Measurements from ENCODE around the gene CCDC39.

Gene CCDC39

GRCh38 chr3:180580934-180581333, 98.4 kb downstream of the CCDC39 start:
- TF ChIP-seq CTCF (conservative IDR thresholded peaks at IDR 0.05; ENCODE audit: low read length), result no peak
- no peak for DNase-seq (ENCODE audit: low read depth)

DNA sequence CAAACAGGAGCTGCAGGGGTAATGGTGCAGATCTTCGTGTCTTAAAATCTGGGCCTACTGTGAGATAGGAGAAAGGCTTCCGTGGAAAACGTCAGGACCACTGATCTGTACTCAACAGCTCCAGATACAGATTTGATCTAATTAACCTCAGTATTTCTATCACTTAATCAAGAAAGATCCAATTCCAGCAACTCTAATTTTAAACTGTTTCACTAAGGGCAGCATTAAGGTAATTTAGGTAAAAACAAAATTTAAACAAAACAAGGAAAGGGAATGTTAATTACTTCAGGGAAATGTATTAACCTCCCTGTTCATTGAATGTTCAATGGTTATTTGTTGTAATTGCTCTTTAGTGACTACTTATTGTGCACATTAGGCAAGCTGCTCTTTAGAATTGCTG, 103.7 kb downstream of the CCDC39 start:
- no peak for DNase-seq (ENCODE audit: low read depth)
- no peak overlapping the region for H3K4me3 ChIP-seq (ENCODE audit: low read length)
- TF ChIP-seq CTCF (conservative IDR thresholded peaks at IDR 0.05; ENCODE audit: low read length), result no peak

More at GRCh38 chr3:180580934-180581333, 98.4 kb downstream of the CCDC39 start:
- H3K4me3 ChIP-seq (ENCODE audit: low read length), result no peak overlapping the region

- no peak overlapping the region for H3K4me3 ChIP-seq (ENCODE audit: low read length)
- no peak for TF ChIP-seq CTCF (conservative IDR thresholded peaks at IDR 0.05; ENCODE audit: low read length)
- DNase-seq (ENCODE audit: low read depth), result no peak
Observed at GRCh38 chr3:180571831-180572598, 107.3 kb downstream of the CCDC39 start.

DNA sequence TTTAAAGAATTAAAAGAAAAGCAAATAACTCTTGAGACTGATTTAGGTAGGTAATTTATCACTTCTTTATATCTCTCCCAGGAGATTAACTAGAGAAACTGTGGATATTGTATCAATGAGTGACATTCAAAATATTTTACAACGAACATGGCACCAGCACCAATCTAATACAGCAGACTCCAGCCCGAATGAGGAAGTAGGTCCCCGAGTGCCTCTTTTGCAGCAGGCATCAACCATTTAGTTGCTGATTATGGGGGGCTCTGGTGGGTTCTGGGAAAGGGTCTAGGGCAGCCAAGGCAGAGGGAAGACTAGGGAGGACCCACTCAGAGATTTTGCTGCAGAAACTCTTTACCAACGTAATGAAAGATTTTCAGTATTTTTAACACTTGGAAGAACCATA, 109.1 kb downstream of the CCDC39 start:
- DNase-seq (ENCODE audit: low read depth), result no peak
- H3K4me3 ChIP-seq (ENCODE audit: low read length), result no peak overlapping the region
- no peak for TF ChIP-seq CTCF (conservative IDR thresholded peaks at IDR 0.05; ENCODE audit: low read length)

DNA sequence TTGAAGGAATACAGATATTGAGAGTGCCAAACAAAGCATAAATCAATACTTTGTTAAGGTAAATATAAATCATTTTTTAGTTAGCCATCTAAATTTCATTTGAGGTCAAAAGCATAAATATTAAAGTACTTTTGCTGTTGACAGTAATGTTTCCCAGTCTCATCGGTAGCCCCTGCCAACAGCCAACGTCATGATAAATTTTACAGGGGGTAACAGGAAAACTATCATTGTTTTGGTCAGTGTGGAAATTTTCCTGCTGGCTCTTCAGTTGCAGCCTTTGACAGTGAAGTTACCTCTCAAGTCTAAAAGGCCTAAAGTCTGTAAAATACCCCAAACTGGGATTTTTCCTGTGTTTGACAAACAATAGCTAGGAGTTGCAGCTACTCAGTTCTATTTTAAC, 114.6 kb downstream of the CCDC39 start:
- no peak for DNase-seq (ENCODE audit: low read depth)
- no peak overlapping the region for H3K4me3 ChIP-seq (ENCODE audit: low read length)
- TF ChIP-seq CTCF (conservative IDR thresholded peaks at IDR 0.05; ENCODE audit: low read length), result no peak

All from AG10803 (cell line).